ENCODE measurements around the gene KIF21B.

The KIF21B gene

GRCh38 chr1:200992382-200993048 lies 31.0 kb downstream of the KIF21B start:
- DNase-seq (ENCODE audit: low read depth in 2 of 2) = no peak

GRCh38 chr1:200991097-200991614 lies 32.4 kb downstream of the KIF21B start:
- DNase-seq (ENCODE audit: low read depth in 2 of 2) = no peak

DNA sequence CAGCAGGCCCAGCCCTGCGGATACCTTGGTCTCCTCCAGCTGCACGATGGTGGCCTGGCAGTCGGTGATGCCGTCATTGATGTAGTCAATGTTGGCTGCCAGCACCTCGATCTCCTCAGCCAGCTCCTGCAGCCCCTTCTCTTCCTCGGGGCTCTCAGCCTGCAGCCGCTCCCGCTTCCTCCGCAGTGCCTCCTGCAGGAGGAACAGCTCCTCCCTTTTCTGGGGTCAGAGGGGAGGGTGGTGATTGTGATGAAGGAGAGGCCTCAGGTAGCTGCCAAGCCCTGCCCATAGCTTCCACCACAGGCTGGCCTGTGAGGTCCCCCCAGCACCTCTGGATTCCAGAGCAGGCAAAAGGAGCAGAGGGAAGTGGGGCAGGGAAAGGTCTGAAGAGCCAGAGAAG lies 33.4 kb downstream of the KIF21B start:
- DNase-seq (ENCODE audit: low read depth in 2 of 2) = no peak

- DNase-seq (ENCODE audit: low read depth in 2 of 2) = no peak
Observed at GRCh38 chr1:200989337-200989736, 34.2 kb downstream of the KIF21B start.

DNA sequence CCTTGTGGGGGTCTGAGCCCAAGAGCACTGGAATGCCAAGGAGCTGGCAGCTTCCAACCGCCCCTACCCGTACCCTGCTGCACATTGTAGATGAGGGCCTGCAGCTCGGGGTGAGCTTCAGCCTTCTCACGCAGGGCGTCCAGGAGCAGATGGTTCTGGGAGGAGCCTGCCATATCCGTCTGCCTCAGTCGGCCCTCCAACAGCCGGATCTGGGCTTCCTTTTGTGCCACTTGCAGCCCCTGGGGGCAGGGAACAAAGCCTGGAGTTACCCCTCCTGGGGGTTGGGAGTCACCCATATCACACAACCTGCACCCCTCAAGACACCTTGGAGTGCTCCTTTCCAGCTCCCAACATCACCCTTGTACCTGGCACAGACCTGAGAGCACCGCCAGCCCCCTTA lies 34.8 kb downstream of the KIF21B start:
- DNase-seq (ENCODE audit: low read depth in 2 of 2) = no peak

DNA sequence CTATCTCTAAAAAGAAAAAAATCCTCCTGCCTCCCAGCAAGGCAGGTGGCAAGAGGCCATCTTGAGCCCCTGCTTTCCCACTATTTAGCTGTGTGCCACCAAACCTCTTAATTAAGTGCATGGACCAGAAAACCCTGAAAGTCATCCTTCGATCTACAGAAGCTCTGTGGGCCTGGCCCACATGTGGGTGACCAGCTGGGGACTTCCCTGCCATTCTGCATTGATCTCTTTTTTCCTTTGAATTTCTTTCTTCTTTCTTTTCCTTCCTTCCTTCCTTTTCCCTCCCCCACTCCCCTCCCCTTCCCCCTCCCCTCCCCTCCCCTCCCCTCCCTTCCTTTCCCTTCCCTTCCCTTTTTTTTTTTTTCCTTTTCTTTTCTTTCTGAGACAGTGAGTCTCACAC lies 38.0 kb downstream of the KIF21B start:
- no peak for DNase-seq (ENCODE audit: low read depth in 2 of 2)

DNA sequence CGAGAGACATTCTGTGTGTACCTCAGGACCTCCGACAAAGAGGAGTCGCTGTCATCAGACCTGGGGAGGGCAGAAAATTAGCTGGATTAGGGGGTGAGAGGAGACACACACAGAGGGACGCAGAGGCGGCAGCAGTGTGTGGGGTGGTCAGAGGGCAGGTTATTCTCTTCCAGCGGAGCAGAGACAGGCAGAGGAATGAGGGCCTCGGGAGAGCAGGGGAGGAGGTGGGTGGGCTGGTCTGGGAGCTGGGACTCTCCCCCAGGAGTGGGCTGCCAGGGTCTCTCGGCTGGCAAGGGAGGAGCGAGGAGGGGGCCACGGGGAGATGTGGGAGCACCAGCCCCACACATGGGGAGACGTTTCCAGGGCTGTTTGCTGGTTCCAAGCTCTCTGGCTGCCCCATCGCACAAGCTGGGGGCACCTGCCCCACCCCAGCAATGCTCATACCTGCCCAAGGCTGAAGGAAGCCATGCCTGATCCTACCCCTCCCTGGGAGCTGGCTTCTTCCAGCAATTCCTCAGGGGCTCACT lies 40.4 kb downstream of the KIF21B start:
- DNase-seq (ENCODE audit: low read depth in 2 of 2) = no peak

DNA sequence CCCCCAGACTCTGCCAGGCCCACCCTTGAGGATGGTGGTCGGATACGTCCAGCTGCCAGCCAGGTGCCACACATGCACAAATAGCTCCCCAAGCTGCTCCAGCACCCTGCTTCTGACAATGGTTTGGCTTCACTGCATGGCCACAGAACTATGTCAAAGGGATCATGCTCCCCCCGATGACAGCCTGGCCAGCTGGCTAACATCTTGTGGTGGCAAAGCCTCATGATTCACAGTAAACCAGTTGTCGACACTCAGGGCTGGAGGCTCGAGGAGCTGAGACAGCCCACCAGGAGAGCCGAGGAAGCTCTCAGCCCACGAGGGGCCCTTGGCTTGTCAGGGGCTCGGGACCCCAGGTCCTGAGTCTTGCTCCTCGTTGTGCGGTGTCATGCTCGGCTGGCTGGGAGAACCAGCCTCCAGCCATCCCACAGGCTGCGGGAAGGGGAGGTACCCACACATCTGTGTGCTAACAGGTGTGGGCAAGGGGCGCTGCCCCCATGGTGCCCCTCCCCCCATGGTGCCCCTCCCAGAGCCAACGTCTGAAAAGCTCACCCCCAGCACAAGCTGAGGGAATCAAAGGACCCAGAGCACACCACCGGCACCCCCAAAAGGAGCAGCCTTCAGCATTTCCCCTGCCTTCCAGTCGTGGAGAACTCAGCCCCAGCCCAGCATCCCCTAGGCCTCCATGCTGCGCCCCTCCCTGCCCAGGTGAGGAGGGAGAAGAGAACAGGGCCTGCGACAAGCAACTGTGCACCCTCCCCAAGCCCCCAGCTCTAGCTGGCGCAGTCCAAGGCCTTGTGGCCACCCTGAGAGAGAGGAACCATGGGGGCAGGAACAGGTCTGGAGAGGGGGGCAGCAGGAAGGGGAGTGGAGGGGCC lies 41.2 kb downstream of the KIF21B start:
- no peak for DNase-seq (ENCODE audit: low read depth in 2 of 2)

DNA sequence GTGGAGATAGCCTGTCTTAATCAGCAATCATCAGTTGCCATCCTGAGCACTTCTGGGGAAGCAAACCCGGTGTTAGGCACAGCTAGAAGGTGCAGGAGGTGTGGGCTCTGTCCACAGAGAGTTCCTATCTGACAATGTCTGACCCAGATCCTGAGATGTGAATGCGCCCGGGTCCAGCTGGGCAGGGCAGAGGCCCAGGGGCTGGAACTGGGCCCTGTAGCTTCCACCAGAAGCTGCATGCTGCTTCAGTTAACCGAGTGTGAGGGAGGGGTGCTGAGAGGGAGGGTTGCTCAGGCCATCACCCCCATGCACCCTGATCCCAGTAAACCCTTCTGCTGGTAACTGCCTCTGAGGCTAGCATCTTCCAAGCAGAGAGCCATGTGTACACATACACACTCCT lies 42.2 kb downstream of the KIF21B start:
- no peak for DNase-seq (ENCODE audit: low read depth in 2 of 2)

- no peak for DNase-seq (ENCODE audit: low read depth in 2 of 2)
Observed at GRCh38 chr1:200980873-200981272, 42.6 kb downstream of the KIF21B start.

DNA sequence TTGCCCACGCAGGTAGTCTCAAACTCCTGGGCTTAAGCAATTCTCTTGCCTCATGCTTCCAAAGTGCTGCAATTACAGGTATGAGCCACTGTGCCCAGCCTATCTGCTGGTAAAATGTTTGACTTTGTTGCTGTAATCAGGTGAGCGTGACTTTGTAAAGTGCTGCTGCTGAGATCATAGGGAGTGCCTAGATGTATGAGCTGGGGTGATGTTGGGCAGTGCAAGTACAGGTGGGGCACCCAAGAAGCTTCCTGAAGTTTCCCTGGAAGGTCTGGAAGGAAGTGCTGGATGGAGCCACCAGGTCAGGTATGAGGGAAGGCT lies 43.1 kb downstream of the KIF21B start:
- no peak for DNase-seq (ENCODE audit: low read depth in 2 of 2)

- DNase-seq (ENCODE audit: low read depth in 2 of 2) = peak; percentile 35 to 64
Observed at GRCh38 chr1:200979574-200980451, 43.7 kb downstream of the KIF21B start.

GRCh38 chr1:200977071-200977754 lies 46.3 kb downstream of the KIF21B start:
- no peak for DNase-seq (ENCODE audit: low read depth in 2 of 2)

DNA sequence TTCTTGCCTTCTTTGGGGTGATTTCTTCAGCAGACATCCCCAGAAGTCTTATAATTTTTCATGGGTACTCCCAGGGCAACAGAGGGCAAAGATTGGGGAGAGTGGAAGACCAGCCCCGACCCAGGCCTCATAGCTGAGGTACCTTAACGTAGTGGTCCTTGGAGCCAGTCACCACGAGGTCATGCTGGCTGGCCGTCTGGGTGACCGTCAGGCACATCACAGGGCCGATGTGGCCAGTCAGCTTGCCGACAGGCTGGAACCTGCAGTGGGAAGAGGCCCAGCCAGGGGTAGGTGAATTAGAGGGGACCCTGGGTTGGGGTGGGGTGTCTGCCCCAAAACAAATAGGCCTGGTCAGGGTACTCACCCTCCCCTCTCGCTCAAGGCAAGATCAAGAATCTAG lies 46.9 kb downstream of the KIF21B start:
- no peak for DNase-seq (ENCODE audit: low read depth in 2 of 2)

DNA sequence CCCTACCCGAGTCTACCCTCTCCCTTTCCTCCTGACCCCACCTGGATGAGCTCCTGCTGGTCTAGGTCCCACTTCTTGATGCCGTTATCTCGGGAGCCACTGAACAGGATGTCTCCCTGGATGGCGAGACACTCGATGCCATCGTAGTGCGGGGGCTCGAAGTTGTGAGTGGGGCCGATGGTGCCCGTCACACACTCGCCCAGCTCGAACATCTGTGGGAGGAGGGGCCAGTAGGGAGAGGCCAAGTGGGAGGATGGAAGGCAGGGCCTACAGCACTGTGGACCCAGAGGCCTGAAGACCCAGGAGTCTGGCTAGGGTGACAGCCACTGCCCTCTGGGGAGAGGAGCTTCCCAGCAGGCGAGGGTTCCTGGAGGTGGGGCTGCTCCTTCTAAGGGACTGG lies 48.1 kb downstream of the KIF21B start:
- no peak for DNase-seq (ENCODE audit: low read depth in 2 of 2)

DNA sequence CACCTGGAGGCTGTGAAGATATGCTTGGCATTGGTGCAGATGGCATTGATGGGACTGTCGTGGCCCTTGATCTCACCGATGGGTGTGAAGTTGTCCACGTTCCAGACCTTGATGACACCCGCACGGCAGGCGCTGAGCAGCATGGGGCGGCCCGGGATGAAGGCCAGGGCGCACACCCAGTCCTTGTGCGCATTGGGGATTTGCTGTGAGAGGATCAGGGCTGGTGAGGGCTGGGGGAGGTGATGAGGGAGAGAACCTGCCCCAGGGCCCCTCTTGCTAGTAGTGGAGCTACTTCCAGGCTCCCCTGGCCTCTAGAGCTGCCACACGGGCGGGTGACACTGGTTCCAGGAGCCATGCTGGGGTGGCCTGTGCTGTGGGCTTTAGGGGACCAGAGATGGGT lies 48.8 kb downstream of the KIF21B start:
- DNase-seq (ENCODE audit: low read depth in 2 of 2) = no peak

GRCh38 chr1:200973937-200974657 lies 49.4 kb downstream of the KIF21B start:
- DNase-seq (ENCODE audit: low read depth in 2 of 2) = no peak

DNA sequence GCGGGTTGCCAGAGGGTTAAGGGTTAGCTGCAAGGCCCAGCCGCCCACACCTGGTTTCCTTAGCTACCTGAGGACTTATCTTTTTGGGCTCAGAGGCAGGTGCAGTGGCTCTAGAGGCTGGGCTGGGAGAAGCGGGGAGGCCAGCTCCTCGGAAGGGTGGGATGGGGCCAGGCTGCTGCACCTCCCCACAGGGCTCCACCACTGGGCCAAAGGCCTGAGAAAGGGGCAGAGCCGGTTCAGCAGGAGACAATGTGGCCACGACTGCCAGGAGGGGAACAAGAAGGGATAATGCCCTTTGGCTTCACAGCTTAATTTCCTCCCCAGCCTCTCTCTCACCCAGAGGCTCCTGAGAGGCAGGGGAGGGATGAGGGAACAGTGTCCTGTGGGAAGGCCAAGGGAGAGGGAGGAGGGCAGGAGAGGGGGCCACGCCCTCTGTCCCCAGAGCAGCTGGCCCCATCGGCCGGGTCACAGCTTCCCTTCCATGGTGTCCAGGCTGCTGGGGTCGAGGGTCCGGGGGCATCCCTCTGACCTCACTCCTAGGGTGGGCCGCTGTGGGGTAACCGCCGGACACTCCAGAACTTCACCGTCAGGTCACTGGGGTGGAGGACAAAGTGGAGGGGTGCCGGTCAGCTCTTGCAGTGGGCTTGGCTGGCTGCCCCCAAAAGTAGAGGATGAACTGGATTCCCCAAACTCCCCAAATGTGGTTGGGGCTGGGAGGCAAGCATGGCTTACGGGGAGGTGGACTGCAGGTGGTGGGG lies 50.4 kb downstream of the KIF21B start:
- DNase-seq (ENCODE audit: low read depth in 2 of 2) = no peak

DNA sequence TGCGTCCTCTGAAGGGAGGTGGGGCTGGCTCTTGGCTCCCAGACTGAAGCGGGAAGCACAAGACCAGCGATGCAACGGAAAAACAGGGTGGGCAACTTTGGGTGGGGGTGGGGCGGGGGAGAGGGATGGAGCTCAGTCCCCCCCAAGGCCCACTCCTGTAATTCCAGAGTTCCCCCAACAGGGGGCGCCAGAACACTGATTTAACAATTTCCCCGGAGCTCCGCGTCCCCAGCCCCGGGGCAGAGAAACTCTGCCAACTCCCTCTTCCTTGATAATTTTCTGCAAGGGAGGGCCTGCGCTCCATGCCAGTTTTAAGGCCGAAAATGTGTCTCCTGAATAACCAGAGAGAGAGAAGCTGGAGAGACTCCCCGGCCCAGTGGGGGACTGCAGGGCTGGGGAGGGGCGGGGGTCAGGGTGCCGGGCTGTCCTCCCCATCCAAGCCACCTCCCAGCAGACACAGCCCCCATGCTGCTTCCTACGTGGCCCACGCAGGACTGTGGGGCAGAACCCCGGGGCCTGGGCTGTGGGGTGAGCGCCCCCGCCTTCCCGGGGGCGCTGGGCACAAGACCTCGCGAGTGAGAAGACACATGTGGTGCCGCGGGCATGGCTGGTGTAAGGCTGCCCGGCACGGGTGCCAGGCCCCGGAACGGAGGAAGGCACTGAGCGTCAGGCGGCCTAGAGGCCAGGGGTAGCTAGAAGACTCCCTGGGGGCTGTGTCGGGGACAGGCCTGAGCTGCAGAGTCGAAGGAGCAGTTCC lies 51.4 kb downstream of the KIF21B start:
- peak; percentile 38 to 43 for DNase-seq (ENCODE audit: low read depth in 2 of 2)

All from stimulated activated CD4-positive, alpha-beta T cell treated with anti-CD3 and anti-CD28 coated beads, Interleukin-12 subunit alpha, Interleukin-12 subunit beta, amount 100 ng/mL, for 24 hours (primary cell).